ENCODE data around the gene DDO.

DDO gene

GRCh38 chr6:110415086-110415916 is at the start of gene DDO:
TSS of gene DDO (minus strand) at chr6:110415575. CDS start at chr6:110413462, 2,113 bp downstream.
- no peak for FAIRE-seq

GRCh38 chr6:110462884-110463481 is 47.6 kb upstream of the DDO start:
- FAIRE-seq: no peak

- no peak for FAIRE-seq
Observed at GRCh38 chr6:110461376-110461775, 46.0 kb upstream of the DDO start.

- FAIRE-seq: no peak
Observed at GRCh38 chr6:110459137-110459536, 43.8 kb upstream of the DDO start.

GRCh38 chr6:110458476-110458875 is 43.1 kb upstream of the DDO start:
- FAIRE-seq: no peak

GRCh38 chr6:110457567-110458175 is 42.3 kb upstream of the DDO start:
- peak; percentile 37 for FAIRE-seq

- no peak for FAIRE-seq
Observed at GRCh38 chr6:110456694-110457093, 41.3 kb upstream of the DDO start.

- no peak for FAIRE-seq
Observed at GRCh38 chr6:110449541-110449895, 34.1 kb upstream of the DDO start.

GRCh38 chr6:110448846-110449540 is 33.6 kb upstream of the DDO start:
- FAIRE-seq: no peak

GRCh38 chr6:110447761-110448160 is 32.4 kb upstream of the DDO start:
- no peak for FAIRE-seq

GRCh38 chr6:110446405-110446804 is 31.0 kb upstream of the DDO start:
- no peak for FAIRE-seq

GRCh38 chr6:110440026-110440425 is 24.7 kb upstream of the DDO start:
- FAIRE-seq: no peak

GRCh38 chr6:110439356-110439755 is 24.0 kb upstream of the DDO start:
- no peak for FAIRE-seq

- FAIRE-seq: no peak
Observed at GRCh38 chr6:110434961-110435602, 19.7 kb upstream of the DDO start.

GRCh38 chr6:110432285-110432900 is 17.0 kb upstream of the DDO start:
- FAIRE-seq: no peak

GRCh38 chr6:110430741-110431140 is 15.4 kb upstream of the DDO start:
- FAIRE-seq: no peak

GRCh38 chr6:110430236-110430635 is 14.9 kb upstream of the DDO start:
- no peak for FAIRE-seq

- no peak for FAIRE-seq
Observed at GRCh38 chr6:110428153-110428552, 12.8 kb upstream of the DDO start.

GRCh38 chr6:110425816-110426215 is 10.4 kb upstream of the DDO start:
- no peak for FAIRE-seq

- no peak for FAIRE-seq
Observed at GRCh38 chr6:110422444-110422822, 7.1 kb upstream of the DDO start.

- no peak for FAIRE-seq
Observed at GRCh38 chr6:110421749-110422443, 6.5 kb upstream of the DDO start.
